Neuronal stem cell (in vitro differentiated cells): ENCODE measurements around the gene SPATA17.

Source experiments
- DNase-seq: peaks from one replicate; pipeline ENCODE4 v3.0.0-alpha.2; 2013; ENCODE audit warnings: low spot score
- H2AFZ ChIP-seq: one replicate; pipeline ENCODE4 v1.6.1; 2013; ENCODE audit warnings: mild to moderate bottlenecking, low read length, inconsistent platforms
- H2AK5ac ChIP-seq: 2 replicates; pipeline ENCODE4 v1.6.1; 2013; ENCODE audit warnings: low read depth, mild to moderate bottlenecking, inconsistent platforms, low read length, moderate library complexity, mixed read lengths
- H2BK120ac ChIP-seq: 2 replicates; pipeline ENCODE4 v1.6.1; 2013; ENCODE audit warnings: low read depth, mild to moderate bottlenecking, inconsistent platforms, low read length, moderate library complexity, mixed read lengths
- H2BK12ac ChIP-seq: one replicate; pipeline ENCODE4 v1.6.1; 2013; ENCODE audit warnings: low read length, inconsistent platforms
- H2BK15ac ChIP-seq: 2 replicates; pipeline ENCODE4 v1.6.1; 2013; ENCODE audit warnings: mild to moderate bottlenecking, low read length, inconsistent platforms, mixed read lengths
- H2BK5ac ChIP-seq: one replicate; pipeline ENCODE4 v1.6.1; 2013; ENCODE audit warnings: inconsistent platforms, mild to moderate bottlenecking, low read length, moderate library complexity
- H3K14ac ChIP-seq: one replicate; pipeline ENCODE4 v1.6.1; 2013; ENCODE audit warnings: low read length, inconsistent platforms
- H3K18ac ChIP-seq: 2 replicates; pipeline ENCODE4 v1.6.1; 2013; ENCODE audit warnings: low read length, inconsistent platforms
- H3K23ac ChIP-seq: 2 replicates; pipeline ENCODE4 v1.6.1; 2013; ENCODE audit warnings: low read depth, mild to moderate bottlenecking, mixed read lengths, low read length, inconsistent platforms; ENCODE audit not compliant: poor library complexity
- H3K27ac ChIP-seq: replicated peaks from 3 replicates; pipeline ENCODE4 v1.5.1; 2013; ENCODE audit warnings: low read length, inconsistent platforms
- H3K27me3 ChIP-seq, 3 experiments: 2 replicates each; pipeline ENCODE4 v1.6.1; 2013; ENCODE audit warnings: low read length in 3 of 3, mild to moderate bottlenecking in 2 of 3, inconsistent platforms in 1 of 3, low read depth in 1 of 3, mixed read lengths in 1 of 3, moderate library complexity in 1 of 3; ENCODE audit not compliant: control insufficient read depth in 3 of 3, insufficient read depth in 3 of 3
- H3K36me3 ChIP-seq, 2 donors: replicated peaks in 1 of 2; 2 replicates each; pipeline ENCODE4 v1.6.1; 2013; ENCODE audit warnings: low read length in 2 of 2; ENCODE audit not compliant: control insufficient read depth in 2 of 2, insufficient read depth in 2 of 2
- H3K4ac ChIP-seq: 2 replicates; pipeline ENCODE4 v1.6.1; 2013; ENCODE audit warnings: inconsistent platforms, mild to moderate bottlenecking, low read length, moderate library complexity
- H3K4me1 ChIP-seq, 2 donors: 1 replicate in 1 of 2; 2 replicates in 1 of 2; pipeline ENCODE4 v1.6.1; 2013; ENCODE audit warnings: low read length in 2 of 2, low read depth in 1 of 2; ENCODE audit not compliant: control insufficient read depth in 2 of 2, insufficient read depth in 1 of 2
- H3K4me2 ChIP-seq: one replicate; pipeline ENCODE4 v1.6.1; 2013; ENCODE audit warnings: mild to moderate bottlenecking, low read length, inconsistent platforms; ENCODE audit not compliant: insufficient read depth, poor library complexity, severe bottlenecking
- H3K4me3 ChIP-seq, 2 donors: 2 replicates each; pipeline ENCODE4 v1.5.1; 2013; ENCODE audit warnings: low read length in 2 of 2, mild to moderate bottlenecking in 2 of 2, inconsistent platforms in 1 of 2, moderate library complexity in 1 of 2
- H3K79me1 ChIP-seq: one replicate; pipeline ENCODE4 v1.6.1; 2013; ENCODE audit warnings: low read depth, mild to moderate bottlenecking, inconsistent platforms, low read length, moderate library complexity
- H3K9ac ChIP-seq: one replicate; pipeline ENCODE4 v1.6.1; 2013; ENCODE audit warnings: mild to moderate bottlenecking, low read depth, low read length, inconsistent platforms; ENCODE audit not compliant: poor library complexity
- H3K9me3 ChIP-seq, 2 donors: replicated peaks in 1 of 2; 2 replicates each; pipeline versions ENCODE3 to v1.6.1; 2013; ENCODE audit warnings: low read length in 2 of 2, mild to moderate bottlenecking in 2 of 2, inconsistent platforms in 1 of 2, low read depth in 1 of 2, mixed read lengths in 1 of 2, moderate library complexity in 1 of 2; ENCODE audit not compliant: control insufficient read depth in 2 of 2, insufficient read depth in 1 of 2
- H4K8ac ChIP-seq: one replicate; pipeline ENCODE4 v1.6.1; 2013; ENCODE audit warnings: low read depth, mild to moderate bottlenecking, inconsistent platforms, low read length, moderate library complexity
- H4K91ac ChIP-seq: one replicate; pipeline ENCODE4 v1.6.1; 2013; ENCODE audit warnings: low read length, low read depth, mild to moderate bottlenecking, inconsistent platforms; ENCODE audit not compliant: poor library complexity
- WGBS, 2 donors: extraction: QIAGEN DNeasy Blood & Tissue Kit; methylation state at CpG; one replicate each; pipeline ENCODE4 v1.1.7; 2013; ENCODE audit warnings: missing lambda C conversion rate in 2 of 2, mixed read lengths in 1 of 2; ENCODE audit not compliant: insufficient read length in 2 of 2, insufficient replicate concordance in 1 of 2; ENCODE audit errors: extremely low coverage in 2 of 2; 5-methylcytosine and 5-hydroxymethylcytosine counted together

Gene SPATA17

DNA sequence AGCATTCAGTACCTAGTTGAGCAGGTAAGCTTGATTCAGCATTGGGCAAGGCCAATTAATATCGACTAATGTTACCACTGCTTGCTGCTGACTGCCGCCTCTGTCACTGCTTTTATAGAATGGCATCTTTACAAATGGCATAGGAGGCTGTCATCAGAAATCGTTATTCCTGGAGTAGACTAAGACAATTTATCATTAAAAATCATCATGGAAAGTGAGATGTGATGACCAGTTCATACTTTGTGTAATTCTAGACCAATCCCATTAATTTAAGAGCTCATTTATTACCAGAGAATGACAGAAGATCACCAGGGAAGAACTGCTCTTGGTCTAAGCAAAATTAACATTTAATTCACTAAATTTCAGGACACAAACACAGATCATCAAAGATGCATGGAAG is 254.0 kb downstream of the SPATA17 start:
- Histone ChIP-seq H2BK120ac (no peak overlapping the region), H3K27me3 (no peaks in the 10 kb centered on the region), H3K4me3 (no peak overlapping the region), H3K9ac (no peak overlapping the region), H3K18ac (no peak overlapping the region), H2AK5ac (no peak overlapping the region), H3K36me3 (no peaks in the 10 kb centered on the region), H3K4ac (no peak overlapping the region), H2AFZ (no peak overlapping the region), H3K14ac (no peak overlapping the region), H2BK15ac (no peak overlapping the region), H4K8ac (no peak overlapping the region), H3K23ac (no peak overlapping the region), H4K91ac (no peak overlapping the region), H3K4me2 (no peak overlapping the region), H2BK12ac (no peak overlapping the region), H2BK5ac (no peak overlapping the region), H3K4me1 (no peaks in the 10 kb centered on the region), H3K79me1 (no peaks in the 10 kb centered on the region), H3K9me3 (peaks cover 0 to 2% of the 10 kb centered on the region in 2 donors), H3K27ac (no peak overlapping the region)
- WGBS, 2 donors: no CpG with 5 or more reads among the region's 3 CpGs
- DNase-seq: no peak

DNA sequence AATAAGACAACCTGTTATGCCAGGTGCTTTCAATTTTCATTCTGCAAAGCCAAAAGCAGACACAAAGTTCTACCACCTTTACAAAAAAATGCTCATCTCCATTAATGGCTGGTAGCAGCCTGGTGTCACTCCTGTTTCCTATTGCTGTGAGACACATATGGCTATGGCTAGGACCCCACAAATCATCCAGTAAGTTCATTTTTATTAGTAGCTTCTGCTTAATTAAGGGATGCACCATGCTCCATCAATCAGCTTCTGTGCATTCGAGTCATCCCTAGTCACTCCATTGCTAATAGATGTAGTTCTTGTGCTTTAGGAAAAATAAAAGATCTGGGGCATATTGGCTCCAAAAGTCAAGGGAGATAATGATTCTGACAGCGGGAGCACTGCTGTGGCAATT is 257.2 kb downstream of the SPATA17 start:
- Histone ChIP-seq H3K79me1 (no peaks in the 10 kb centered on the region), H2BK15ac (no peak overlapping the region), H3K18ac (no peak overlapping the region)

DNA sequence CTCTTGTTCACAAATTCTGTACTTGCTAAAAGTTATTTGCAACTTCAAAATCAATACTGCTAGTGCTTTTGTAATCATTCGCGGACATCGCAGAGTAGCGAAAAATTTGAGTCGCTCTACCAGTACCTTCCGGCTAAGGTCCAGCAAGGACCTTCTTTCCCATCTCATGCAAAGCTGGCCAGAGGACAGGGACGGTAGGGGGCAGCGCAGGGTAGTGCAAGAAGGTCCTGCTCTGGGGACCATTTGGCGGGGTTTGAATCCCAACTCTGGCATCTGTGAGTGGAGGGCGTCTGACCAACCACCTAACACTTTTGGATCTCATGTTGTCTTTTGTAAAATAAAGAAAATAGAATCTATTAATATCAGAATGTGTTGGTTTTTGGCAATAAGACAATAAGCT is 258.3 kb downstream of the SPATA17 start:
- Histone ChIP-seq H3K23ac (no peak overlapping the region), H4K8ac (no peak overlapping the region), H2BK12ac (no peak overlapping the region), H4K91ac (no peak overlapping the region), H3K79me1 (no peaks in the 10 kb centered on the region), H2BK5ac (no peak overlapping the region), H3K14ac (no peak overlapping the region), H3K4ac (no peak overlapping the region), H3K27me3 (no peaks in the 10 kb centered on the region), H3K9me3 (no peaks in the 10 kb centered on the region), H3K18ac (no peak overlapping the region), H3K36me3 (no peaks in the 10 kb centered on the region), H2AFZ (no peak overlapping the region), H3K4me3 (no peak overlapping the region), H3K4me1 (no peaks in the 10 kb centered on the region), H3K4me2 (no peak overlapping the region), H3K27ac (no peak overlapping the region), H2BK15ac (no peak overlapping the region), H2AK5ac (no peak overlapping the region), H2BK120ac (no peak overlapping the region), H3K9ac (no peak overlapping the region)
- no CpG with 5 or more reads among the region's 10 CpGs for WGBS, 2 donors
- peak; percentile 26 for DNase-seq

More for the DNA sequence above, 257.2 kb downstream of the SPATA17 start:
- H3K9me3 ChIP-seq: peaks cover 0 to 2% of the 10 kb centered on the region in 2 donors
- H4K91ac ChIP-seq: no peak overlapping the region
- no peak overlapping the region for H3K23ac ChIP-seq
- no peak overlapping the region for H4K8ac ChIP-seq
- no peak overlapping the region for H3K9ac ChIP-seq
- H2BK12ac ChIP-seq: no peak overlapping the region
- H3K4me2 ChIP-seq: no peak overlapping the region
- H3K14ac ChIP-seq: no peak overlapping the region
- H2AK5ac ChIP-seq: no peak overlapping the region
- no peaks in the 10 kb centered on the region for H3K4me1 ChIP-seq
- H2BK120ac ChIP-seq: no peak overlapping the region
- no peak overlapping the region for H3K27ac ChIP-seq
- DNase-seq: no peak
- no CpG with 5 or more reads among the region's 2 CpGs for WGBS, 2 donors
- H3K4me3 ChIP-seq: no peak overlapping the region
- H3K27me3 ChIP-seq: no peaks in the 10 kb centered on the region
- no peak overlapping the region for H3K4ac ChIP-seq
- H2AFZ ChIP-seq: no peak overlapping the region
- H3K36me3 ChIP-seq: no peaks in the 10 kb centered on the region
- H2BK5ac ChIP-seq: no peak overlapping the region

DNA sequence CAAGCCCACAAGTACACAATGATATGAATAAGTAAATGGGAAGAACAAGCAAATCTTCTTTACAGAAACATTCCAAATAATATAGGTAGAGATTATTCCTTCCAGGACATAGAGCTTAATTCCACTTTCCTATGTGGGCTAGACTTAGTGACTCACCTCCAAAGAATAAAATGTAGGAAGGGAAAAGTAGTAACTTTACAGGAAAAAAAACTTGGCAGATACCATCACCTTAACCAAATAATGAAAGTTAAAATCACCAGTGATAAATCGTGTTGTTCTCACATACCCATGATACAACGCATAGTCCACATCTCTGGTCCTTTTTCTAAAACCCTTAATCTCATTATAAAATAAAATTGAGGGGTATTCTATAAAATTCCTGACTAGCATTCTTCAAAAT is 260.8 kb downstream of the SPATA17 start:
- Histone ChIP-seq H3K4ac (no peak overlapping the region), H3K9me3 (no peaks in the 10 kb centered on the region), H3K23ac (no peak overlapping the region), H3K27me3 (no peaks in the 10 kb centered on the region), H4K8ac (no peak overlapping the region), H3K4me1 (no peaks in the 10 kb centered on the region), H2BK15ac (no peak overlapping the region), H2BK5ac (no peak overlapping the region), H2AFZ (no peak overlapping the region), H2BK120ac (no peak overlapping the region), H3K27ac (no peak overlapping the region), H3K4me3 (no peak overlapping the region), H3K36me3 (no peaks in the 10 kb centered on the region), H3K18ac (no peak overlapping the region), H3K79me1 (no peaks in the 10 kb centered on the region), H2BK12ac (no peak overlapping the region), H3K4me2 (no peak overlapping the region), H4K91ac (no peak overlapping the region), H2AK5ac (no peak overlapping the region), H3K9ac (no peak overlapping the region), H3K14ac (no peak overlapping the region)
- no peak for DNase-seq
- no CpG with 5 or more reads among the region's 2 CpGs for WGBS, 2 donors
